Measurements from ENCODE around the gene ZFHX3. TPM values are rescaled to one million over a fixed set of nuclear protein-coding genes. Genes with fewer than 3 reads are reported as not detected.

Gene ZFHX3
- total and polyA plus RNA-seq, 8 donors = 2.5 to 17.6 (median 9.9) TPM

DNA sequence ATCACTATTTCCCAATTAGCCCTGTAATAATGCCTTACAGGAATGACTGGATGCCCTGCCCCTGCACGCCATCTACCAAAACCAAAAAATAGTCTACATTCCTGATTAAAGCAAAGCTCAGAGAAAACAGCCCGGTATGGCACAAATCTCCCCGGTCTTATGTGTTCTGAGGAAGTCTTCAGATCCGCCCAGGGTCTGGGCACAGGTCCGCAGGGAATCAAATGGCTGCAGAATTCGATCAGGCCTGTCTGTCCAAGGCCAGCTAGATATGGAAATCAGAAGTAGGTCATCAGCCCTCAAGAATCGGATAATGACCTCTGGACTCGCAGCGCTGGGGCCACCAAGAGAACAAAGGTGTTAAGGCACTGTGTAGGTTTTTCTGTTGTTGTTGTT lies 171.0 kb downstream of the ZFHX3 start:
- no peaks in the 10 kb centered on the region for H3K9me3 ChIP-seq
- H3K36me3 ChIP-seq = no peaks in the 10 kb centered on the region
- 47% methylated on average over 9 of the region's 9 CpGs for WGBS, 2 donors
- H3K27me3 ChIP-seq = no peaks in the 10 kb centered on the region
- TF ChIP-seq, protein P1, sequence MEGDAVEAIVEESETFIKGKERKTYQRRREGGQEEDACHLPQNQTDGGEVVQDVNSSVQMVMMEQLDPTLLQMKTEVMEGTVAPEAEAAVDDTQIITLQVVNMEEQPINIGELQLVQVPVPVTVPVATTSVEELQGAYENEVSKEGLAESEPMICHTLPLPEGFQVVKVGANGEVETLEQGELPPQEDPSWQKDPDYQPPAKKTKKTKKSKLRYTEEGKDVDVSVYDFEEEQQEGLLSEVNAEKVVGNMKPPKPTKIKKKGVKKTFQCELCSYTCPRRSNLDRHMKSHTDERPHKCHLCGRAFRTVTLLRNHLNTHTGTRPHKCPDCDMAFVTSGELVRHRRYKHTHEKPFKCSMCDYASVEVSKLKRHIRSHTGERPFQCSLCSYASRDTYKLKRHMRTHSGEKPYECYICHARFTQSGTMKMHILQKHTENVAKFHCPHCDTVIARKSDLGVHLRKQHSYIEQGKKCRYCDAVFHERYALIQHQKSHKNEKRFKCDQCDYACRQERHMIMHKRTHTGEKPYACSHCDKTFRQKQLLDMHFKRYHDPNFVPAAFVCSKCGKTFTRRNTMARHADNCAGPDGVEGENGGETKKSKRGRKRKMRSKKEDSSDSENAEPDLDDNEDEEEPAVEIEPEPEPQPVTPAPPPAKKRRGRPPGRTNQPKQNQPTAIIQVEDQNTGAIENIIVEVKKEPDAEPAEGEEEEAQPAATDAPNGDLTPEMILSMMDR (IDR thresholded peaks at IDR 0.05) = no peak
- intact Hi-C loops (cut with DNase I) = no loop called here
- H3K4me1 ChIP-seq = no peaks in the 10 kb centered on the region
- no peak for DNase-seq
- no peak overlapping the region for H3K4me3 ChIP-seq
- no peak for FAIRE-seq
- ATAC-seq = peak in 2 of 4 donors; percentile 29 to 32
- no peak overlapping the region for H3K27ac ChIP-seq

DNA sequence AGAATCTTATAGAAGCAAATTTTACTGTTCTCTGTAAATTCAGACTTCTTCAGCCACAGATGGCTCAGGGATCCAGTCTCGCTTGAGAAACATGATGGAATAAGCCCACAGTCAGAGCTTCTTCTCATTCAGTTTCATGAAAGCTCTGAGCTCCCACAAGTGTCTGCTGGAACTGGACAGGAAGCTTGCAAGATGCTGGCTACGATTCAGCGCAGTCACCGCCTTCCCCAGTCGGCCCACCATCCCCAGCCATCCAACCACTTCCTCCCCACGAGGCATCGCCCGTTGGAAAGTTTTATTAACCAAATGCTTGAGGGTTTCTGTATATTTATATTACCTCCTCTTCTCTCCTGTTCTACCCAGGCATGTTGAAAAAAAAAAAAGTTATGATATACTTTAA lies 171.7 kb downstream of the ZFHX3 start:
- intact Hi-C loops (cut with DNase I) = no loop called here
- no peak for FAIRE-seq
- ATAC-seq = peak in 2 of 4 donors; percentile 51 to 58
- Histone ChIP-seq H3K27me3 (no peaks in the 10 kb centered on the region), H3K9me3 (no peaks in the 10 kb centered on the region), H3K36me3 (no peaks in the 10 kb centered on the region), H3K27ac (no peak overlapping the region), H3K4me1 (no peaks in the 10 kb centered on the region), H3K4me3 (no peak overlapping the region)
- TF ChIP-seq, protein P1 (IDR thresholded peaks at IDR 0.05) = no peak
- peak in 1 of 6 donors; percentile 35 for DNase-seq
- 82 to 85% methylated on average over 8 of the region's 8 CpGs for WGBS, 2 donors

DNA sequence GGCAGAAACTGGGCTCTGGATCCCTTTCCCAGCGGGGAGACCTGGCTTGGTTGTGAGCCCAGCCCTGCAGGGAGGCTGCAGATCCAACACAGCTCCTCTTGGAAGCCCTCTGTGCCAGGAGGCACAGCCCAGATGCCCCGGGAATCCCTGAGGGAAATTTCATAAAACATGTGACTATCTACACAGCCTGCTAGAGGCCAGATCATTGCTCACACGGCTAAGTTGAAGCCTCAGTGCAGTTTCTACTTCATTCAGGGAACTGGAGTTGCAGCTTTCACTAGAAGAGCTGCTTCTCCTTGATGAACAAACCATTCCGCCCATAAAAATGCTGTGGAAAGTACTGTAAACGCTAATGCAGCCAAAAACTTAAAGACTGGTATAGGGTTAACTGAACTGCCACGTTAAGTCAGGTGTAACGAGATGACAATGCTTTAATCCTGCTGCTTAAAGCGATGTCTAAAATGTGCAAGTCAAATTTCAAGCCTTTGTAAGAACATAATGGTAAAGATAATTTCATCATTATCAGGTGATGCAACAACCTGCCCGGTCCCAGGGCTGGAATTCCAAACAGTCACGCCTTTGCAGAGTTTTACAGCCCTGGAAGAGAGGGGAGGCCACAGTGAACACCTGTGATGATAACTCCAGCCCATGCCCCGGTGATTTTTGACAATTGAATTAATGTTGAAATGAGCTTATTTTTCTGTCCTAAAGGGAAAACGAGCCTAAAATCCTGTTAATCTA lies 172.5 kb downstream of the ZFHX3 start:
- TF ChIP-seq, protein P1 (IDR thresholded peaks at IDR 0.05) = no peak
- Histone ChIP-seq H3K4me1 (no peaks in the 10 kb centered on the region), H3K4me3 (no peak overlapping the region), H3K36me3 (no peaks in the 10 kb centered on the region), H3K27ac (no peak overlapping the region), H3K27me3 (no peaks in the 10 kb centered on the region), H3K9me3 (no peaks in the 10 kb centered on the region)
- FAIRE-seq (no peak), DNase-seq (no peak), ATAC-seq (no peak)
- intact Hi-C loops (cut with DNase I) = no loop called here
- WGBS, 2 donors = 76 to 79% methylated on average over 12 of the region's 12 CpGs

DNA sequence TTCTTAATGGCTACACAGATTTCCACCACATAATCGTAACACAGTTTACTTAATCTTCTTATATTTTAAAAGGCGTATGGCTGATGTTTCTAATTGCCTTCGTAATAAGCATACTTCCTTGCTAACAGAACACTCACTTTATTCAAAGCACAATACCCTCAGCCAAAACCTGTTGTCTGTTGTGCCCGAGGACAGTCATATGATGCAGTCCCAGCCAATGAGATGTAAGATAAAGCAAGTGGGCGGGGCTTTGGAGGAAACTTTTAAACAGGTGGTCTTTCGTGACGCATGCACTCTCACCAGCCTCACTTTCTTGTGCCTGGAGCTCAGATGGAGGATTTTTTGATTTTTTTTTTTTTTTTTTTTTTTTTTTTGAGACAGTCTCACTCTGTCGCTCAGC lies 174.1 kb downstream of the ZFHX3 start:
- no peaks in the 10 kb centered on the region for H3K36me3 ChIP-seq
- 96 to 97% methylated on average over 8 of the region's 8 CpGs for WGBS, 2 donors
- intact Hi-C loops (cut with DNase I) = no loop called here
- ATAC-seq = no peak
- FAIRE-seq = no peak
- no peak overlapping the region for H3K27ac ChIP-seq
- DNase-seq = no peak
- H3K9me3 ChIP-seq = no peaks in the 10 kb centered on the region
- TF ChIP-seq, protein P1 (IDR thresholded peaks at IDR 0.05) = no peak
- H3K4me1 ChIP-seq = no peaks in the 10 kb centered on the region
- H3K27me3 ChIP-seq = no peaks in the 10 kb centered on the region
- no peak overlapping the region for H3K4me3 ChIP-seq

DNA sequence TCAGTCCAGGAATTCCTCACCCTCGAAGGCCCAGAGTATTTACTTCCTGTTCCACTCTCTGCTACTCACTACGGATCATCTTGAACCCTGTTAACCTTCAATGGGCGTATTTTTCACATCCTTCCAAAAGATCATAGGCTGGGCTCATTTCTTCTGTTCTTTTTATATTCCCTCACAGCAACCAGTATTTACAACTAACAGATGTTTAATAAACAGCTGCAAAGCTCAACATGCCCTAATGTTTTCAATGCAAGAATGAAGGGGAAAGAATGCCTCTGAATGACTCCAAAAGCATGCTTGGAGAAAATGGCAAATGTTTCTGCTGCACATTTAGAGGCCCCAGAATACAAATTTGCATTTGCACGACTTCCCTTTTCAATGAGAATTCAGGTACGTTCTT lies 174.9 kb downstream of the ZFHX3 start:
- FAIRE-seq = no peak
- no peak overlapping the region for H3K4me3 ChIP-seq
- TF ChIP-seq, protein P1 (IDR thresholded peaks at IDR 0.05) = no peak
- no peaks in the 10 kb centered on the region for H3K4me1 ChIP-seq
- no peak for ATAC-seq
- intact Hi-C loops (cut with DNase I) = no loop called here
- no peaks in the 10 kb centered on the region for H3K27me3 ChIP-seq
- no peaks in the 10 kb centered on the region for H3K9me3 ChIP-seq
- no peak overlapping the region for H3K27ac ChIP-seq
- no peak for DNase-seq
- H3K36me3 ChIP-seq = no peaks in the 10 kb centered on the region
- 85 to 86% methylated on average over 5 of the region's 5 CpGs for WGBS, 2 donors
